Neural crest cell (in vitro differentiated cells): ENCODE measurements around the gene PLEKHM2. TPM values are rescaled to one million over a fixed set of nuclear protein-coding genes. Genes with fewer than 3 reads are reported as not detected.

ENCODE experiments used
- DNase-seq: peaks from one replicate; pipeline ENCODE4 v3.0.0; 2021; ENCODE audit warnings: low read depth, mixed read lengths, low spot score
- H3K27ac Mint-ChIP-seq: one replicate; pipeline ENCODE4 v1.8.0; 2021; ENCODE audit warnings: mild to moderate bottlenecking, mixed read lengths; ENCODE audit not compliant: unreplicated experiment
- H3K27me3 Mint-ChIP-seq: 2 replicates; pipeline ENCODE4 v1.8.0; 2021; ENCODE audit warnings: low read depth, mild to moderate bottlenecking, mixed read lengths
- H3K36me3 Mint-ChIP-seq: 2 replicates; pipeline ENCODE4 v1.8.0; 2021; ENCODE audit warnings: low read depth, mild to moderate bottlenecking, mixed read lengths
- H3K4me1 Mint-ChIP-seq: 2 replicates; pipeline ENCODE4 v1.8.0; 2021; ENCODE audit warnings: mixed read lengths
- H3K4me3 Mint-ChIP-seq: one replicate; pipeline ENCODE4 v1.8.0; 2021; ENCODE audit warnings: mild to moderate bottlenecking, mixed read lengths
- H3K9me3 Mint-ChIP-seq: 2 replicates; pipeline ENCODE4 v1.8.0; 2021; ENCODE audit warnings: mixed read lengths
- total RNA-seq: library from RNA; stranded (reverse); gene quantifications from 2 replicates; pipeline ENCODE4 v1.2.1, GENCODE V29; 2021
- TF ChIP-seq, protein P1 (sequence below): fragments of 200-600 bp; sonication (generic); conservative IDR thresholded peaks from 2 replicates; pipeline ENCODE4 v1.5.0; 2021; ENCODE audit warnings: antibody characterized with exemption, mild to moderate bottlenecking

PLEKHM2 gene
- total RNA-seq, 1 donor from 2014 or later: 64.5 TPM

DNA sequence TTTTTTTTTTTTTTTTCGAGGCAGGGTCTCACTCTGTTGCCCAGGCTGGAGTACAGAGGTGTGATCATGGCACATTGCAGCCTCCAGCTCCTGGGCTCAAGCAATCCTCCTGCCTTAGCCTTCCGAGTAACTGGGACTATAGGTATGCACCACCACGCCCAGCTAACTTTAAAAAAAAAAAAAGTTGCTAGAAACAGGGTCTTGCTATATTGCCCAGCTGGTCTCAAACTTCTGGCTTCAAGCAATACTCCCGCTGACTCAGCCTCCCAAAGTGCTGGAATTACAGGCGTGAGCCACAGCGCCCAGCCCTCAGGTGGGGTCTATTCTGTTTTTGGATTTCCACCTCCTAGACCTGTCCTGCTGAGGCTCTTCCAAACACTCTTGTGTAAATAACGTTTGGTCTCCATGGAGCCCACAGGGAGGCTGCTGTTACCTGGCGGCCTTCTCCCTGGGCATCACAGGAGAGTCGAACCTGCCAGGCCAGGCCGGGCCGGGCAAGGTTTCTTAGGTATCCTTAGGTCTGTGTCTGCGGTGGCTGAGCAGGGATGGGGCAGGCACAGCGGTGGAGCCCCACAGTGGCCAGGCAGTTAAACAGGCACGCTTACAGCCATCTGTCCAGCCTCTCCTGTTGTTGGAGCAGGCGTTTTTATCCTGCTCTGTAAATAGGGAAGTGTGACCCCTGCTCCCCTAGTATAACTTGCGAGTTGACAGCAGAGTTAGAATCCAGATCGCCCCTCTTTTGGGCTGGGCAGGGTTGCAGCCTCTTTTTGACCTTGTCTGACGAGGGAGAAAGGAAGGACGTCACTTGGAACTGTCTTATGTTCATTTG, 18.8 kb downstream of the PLEKHM2 start:
- Mint-ChIP-seq H3K4me1 (peaks cover 6% of the 10 kb centered on the region), H3K36me3 (peaks cover 2% of the 10 kb centered on the region), H3K27me3 (no peaks in the 10 kb centered on the region), H3K4me3 (no peak overlapping the region), H3K9me3 (no peaks in the 10 kb centered on the region), H3K27ac (no peak overlapping the region)
- TF ChIP-seq, protein P1, sequence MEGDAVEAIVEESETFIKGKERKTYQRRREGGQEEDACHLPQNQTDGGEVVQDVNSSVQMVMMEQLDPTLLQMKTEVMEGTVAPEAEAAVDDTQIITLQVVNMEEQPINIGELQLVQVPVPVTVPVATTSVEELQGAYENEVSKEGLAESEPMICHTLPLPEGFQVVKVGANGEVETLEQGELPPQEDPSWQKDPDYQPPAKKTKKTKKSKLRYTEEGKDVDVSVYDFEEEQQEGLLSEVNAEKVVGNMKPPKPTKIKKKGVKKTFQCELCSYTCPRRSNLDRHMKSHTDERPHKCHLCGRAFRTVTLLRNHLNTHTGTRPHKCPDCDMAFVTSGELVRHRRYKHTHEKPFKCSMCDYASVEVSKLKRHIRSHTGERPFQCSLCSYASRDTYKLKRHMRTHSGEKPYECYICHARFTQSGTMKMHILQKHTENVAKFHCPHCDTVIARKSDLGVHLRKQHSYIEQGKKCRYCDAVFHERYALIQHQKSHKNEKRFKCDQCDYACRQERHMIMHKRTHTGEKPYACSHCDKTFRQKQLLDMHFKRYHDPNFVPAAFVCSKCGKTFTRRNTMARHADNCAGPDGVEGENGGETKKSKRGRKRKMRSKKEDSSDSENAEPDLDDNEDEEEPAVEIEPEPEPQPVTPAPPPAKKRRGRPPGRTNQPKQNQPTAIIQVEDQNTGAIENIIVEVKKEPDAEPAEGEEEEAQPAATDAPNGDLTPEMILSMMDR: no peak
- no peak for DNase-seq

DNA sequence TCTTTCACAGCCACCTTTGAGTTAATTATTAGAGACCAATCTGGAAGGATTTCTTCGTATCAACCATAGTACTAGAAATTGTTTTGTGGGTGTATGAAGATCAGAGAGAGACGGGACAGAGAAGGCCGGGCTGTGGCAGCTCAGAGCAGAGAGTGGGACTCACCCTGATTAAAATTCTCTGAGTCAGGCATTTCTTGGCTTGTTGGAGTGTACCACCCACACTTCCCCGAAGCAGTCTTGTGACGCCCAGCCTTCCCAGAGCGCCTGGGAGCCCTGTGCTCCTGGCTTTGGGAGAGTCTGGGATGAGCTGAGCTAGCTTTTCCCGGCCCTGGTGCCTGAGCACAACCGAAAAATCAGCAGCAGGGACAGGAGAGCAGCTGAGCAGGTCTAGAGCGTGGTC, 19.4 kb downstream of the PLEKHM2 start:
- no peaks in the 10 kb centered on the region for H3K9me3 Mint-ChIP-seq
- H3K4me3 Mint-ChIP-seq: no peak overlapping the region
- peaks cover 2% of the 10 kb centered on the region for H3K36me3 Mint-ChIP-seq
- no peak for DNase-seq
- peak overlapping the region; percentile 6 for H3K27ac Mint-ChIP-seq
- H3K4me1 Mint-ChIP-seq: peaks cover 6% of the 10 kb centered on the region
- H3K27me3 Mint-ChIP-seq: no peaks in the 10 kb centered on the region
- TF ChIP-seq, protein P1: no peak

DNA sequence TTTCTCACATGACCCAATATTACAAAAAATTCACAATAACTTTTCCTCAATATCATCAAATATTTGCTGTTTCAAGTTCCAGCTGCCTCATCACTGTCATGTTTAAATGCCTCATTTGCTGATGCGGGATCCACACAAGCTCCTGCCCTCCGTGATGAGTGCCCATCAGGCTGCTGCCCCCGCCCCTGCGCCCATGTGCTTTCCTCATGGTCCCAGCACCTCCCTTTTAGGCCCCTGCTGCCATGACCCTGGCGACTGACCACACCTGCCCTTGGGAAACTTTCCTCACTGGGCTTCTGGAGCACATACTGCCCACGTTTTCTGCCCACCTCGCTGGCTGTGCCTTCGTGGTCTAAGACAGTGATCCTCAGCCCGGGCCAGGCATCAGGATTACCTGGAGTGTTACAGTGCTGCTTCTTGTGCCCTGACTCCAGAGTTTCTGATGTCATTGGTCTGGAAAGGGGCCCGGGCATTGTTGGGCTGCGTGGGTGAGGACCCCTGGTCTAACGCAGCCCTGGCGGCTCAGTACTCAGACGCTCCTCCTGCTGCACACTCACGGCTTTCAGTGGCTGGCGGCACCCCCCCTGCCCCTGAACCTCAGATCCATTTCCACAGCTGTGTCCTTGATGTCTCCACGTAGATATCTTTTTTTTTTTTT, 20.5 kb downstream of the PLEKHM2 start:
- Mint-ChIP-seq H3K4me1 (peaks cover 6% of the 10 kb centered on the region), H3K27ac (no peak overlapping the region), H3K9me3 (no peaks in the 10 kb centered on the region), H3K4me3 (no peak overlapping the region), H3K36me3 (no peaks in the 10 kb centered on the region), H3K27me3 (no peaks in the 10 kb centered on the region)
- TF ChIP-seq, protein P1: no peak
- DNase-seq: no peak

DNA sequence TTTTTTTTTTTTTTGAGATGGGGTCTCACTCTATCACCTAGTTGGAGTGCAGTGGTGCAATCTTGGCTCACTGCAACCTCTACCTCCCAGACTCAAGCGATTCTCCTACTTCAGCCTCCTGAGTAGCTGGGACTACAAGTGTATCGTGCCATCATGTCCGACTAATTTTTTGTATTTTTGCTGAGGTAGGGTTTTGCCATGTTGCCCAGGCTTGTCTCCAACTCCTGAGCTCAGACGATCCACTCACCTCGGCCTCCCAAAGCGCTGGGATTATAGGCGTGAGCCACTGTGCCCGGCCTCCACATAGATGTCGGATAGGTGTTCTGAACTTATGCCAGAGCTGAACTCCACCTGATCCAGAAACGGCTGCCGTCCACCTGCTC, 21.1 kb downstream of the PLEKHM2 start:
- no peak for DNase-seq
- H3K27ac Mint-ChIP-seq: no peak overlapping the region
- H3K36me3 Mint-ChIP-seq: no peaks in the 10 kb centered on the region

DNA sequence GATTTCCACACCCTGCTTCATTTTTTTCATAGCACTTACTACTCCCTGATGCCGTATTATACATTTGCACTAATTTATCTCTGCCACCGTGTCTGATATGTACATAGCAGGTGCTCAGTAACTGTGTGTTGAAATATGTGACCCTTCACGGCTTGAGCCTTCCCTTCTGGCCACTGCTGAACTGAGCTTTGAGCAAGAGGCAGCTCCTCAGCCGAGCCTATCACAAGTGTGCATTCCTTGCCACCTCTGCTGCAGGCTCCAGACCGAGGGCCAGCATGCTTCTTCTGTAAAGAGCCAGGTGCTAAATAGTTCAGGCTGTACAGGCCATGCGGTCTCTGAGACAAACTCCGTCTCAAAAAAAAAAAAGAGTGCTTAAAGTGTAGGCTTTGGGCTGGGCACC, 22.6 kb downstream of the PLEKHM2 start:
- TF ChIP-seq, protein P1: no peak
- no peaks in the 10 kb centered on the region for H3K9me3 Mint-ChIP-seq
- H3K4me1 Mint-ChIP-seq: peaks cover 6% of the 10 kb centered on the region
- no peak overlapping the region for H3K4me3 Mint-ChIP-seq
- no peaks in the 10 kb centered on the region for H3K27me3 Mint-ChIP-seq
- no peak for DNase-seq
- peak overlapping the region; percentile 80 for H3K27ac Mint-ChIP-seq
- no peaks in the 10 kb centered on the region for H3K36me3 Mint-ChIP-seq

More for the DNA sequence above, 21.1 kb downstream of the PLEKHM2 start:
- Mint-ChIP-seq H3K9me3 (no peaks in the 10 kb centered on the region), H3K4me1 (peaks cover 6% of the 10 kb centered on the region), H3K4me3 (no peak overlapping the region), H3K27me3 (no peaks in the 10 kb centered on the region)
- TF ChIP-seq, protein P1: no peak
